DMS 273 (cell line): ENCODE data around the gene SEBOX.
"Not testable (repeated sequence)": the region's sequence is repeated elsewhere in the genome, so short reads cannot be mapped to it uniquely, and the experiment has no call there.

Source experiments
- DNase-seq: peaks from one replicate; lab custom pipeline; 2025; ENCODE audit not compliant: unreplicated experiment; lab: John Stamatoyannopoulos, UW

SEBOX gene

DNA sequence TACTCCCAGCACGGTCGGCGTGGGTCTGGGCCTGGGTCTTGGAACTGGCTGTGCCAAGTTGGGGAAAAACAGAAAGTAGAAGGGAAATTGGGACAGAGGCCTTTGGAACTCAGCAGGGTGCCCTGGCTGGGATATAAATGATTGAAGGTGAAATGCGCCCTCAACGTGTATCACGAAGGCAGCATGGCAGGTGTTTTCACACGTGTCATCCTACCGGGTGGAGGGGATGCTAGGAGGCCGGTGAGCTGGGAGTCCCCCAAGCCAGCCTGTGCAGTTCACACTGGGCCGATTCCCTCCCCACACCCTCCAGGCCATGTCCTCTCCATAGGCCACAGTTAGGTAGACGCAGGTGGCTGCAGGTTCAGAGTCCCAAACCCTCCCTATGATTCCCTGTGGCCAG lies 23.5 kb downstream of the SEBOX start:
- DNase-seq = no peak

DNA sequence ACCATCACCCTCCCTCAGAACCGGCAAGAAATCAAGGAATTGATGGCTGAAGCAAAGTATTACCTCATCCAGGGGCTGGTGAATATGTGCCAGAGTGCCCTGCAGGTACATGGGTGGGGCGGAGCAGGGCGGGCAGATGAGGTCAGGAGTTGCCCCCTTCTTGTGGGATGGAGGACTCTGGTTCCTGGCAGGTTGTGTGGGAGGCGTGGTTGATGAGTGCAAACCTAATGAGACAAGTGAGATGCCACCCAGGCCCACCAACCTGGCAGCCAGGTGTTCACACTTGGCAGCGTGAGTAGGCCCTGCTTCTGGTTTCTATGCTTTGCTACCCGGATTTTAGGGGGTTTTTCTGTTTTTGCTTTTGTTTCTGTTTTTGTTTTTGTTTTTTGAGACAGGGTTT lies 24.6 kb downstream of the SEBOX start:
- no peak for DNase-seq

DNA sequence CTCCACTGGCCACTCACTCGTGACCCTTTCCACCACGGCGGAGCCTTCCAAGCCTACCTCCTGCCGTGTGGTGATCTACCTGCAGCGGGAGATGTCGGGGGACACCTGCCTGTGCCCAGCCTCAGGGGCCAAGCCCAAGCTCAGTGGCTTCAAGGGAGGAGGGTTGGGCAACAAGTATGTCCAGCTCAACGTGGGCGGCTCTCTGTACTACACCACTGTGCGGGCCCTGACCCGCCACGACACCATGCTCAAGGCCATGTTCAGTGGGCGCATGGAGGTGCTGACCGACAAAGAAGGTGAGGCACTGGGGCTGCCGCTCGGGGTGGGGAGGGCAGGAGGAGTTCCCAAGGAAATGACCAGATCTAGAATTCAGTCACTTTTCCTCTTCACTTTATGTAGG lies 25.6 kb downstream of the SEBOX start:
- DNase-seq = no peak

DNA sequence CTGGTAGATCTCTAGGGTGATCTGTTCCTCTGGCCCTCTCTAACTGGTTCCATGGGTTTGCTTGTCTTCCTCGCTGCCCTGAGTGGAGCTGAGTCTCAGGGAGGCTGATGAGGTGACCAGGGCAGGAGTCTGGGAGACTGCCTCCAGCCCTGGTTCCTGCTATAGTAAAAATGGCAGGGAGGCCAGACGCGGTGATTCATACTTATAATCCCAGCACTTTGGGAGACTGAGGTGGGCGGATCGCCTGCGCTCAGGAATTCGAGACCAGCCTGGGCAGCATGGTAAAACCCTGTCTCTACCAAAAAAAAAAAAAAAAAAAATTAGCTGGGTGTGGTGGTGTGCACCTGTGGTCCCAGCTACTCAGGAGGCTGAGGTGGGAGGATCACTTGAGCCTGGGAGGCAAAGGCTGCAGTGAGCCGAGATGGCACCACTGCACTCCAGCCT lies 26.2 kb downstream of the SEBOX start:
- not testable (repeated sequence) for DNase-seq

DNA sequence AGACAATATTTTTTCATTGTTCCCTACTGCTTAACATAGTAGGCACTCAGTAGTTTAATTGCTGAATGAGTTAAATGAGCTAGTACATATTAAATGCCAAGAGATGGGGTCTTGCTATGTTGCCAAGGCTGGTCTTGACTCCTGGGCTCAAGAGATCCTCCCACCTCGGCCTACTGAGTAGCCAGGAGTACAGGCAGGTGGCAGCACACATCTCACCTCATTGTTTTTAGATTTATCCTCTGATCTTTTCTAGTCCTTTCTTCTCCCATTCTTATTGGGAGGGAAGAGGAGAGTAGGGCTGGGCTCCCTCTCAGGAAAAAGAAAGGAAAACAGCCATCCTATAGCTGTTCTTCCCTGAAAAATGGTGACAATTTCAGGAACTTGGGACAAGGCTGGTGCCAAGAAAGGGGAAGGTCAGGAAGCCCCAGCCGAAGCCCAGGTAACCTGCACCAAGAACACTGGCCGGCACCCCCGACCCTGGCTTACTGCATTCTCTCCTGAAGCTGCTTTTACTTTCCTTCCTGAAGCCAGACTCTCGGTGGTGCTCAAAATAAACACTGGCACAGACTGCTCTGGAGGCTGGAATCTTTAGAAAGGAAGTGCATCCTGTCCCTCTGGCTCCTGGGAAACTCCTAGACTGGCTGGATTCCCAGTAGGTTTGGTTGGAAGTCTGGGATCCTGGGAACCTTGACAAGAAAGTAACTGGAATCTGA lies 26.8 kb downstream of the SEBOX start:
- no peak for DNase-seq

- peak; percentile 84 for DNase-seq
These were observed 28.8 kb downstream of the SEBOX start for GRCh38 chr17:28335959-28336871.

GRCh38 chr17:28335201-28335958 lies 29.6 kb downstream of the SEBOX start, which contains the start of the genes IFT20 and TNFAIP1:
Gene IFT20, minus strand, starts transcription at chr17:28335472. Its CDS starts 3,487 bp downstream, at chr17:28331985.
Gene TNFAIP1, plus strand, starts transcription at chr17:28335761. Its CDS starts 3,761 bp downstream, at chr17:28339522.
- peak; percentile 100 for DNase-seq

DNA sequence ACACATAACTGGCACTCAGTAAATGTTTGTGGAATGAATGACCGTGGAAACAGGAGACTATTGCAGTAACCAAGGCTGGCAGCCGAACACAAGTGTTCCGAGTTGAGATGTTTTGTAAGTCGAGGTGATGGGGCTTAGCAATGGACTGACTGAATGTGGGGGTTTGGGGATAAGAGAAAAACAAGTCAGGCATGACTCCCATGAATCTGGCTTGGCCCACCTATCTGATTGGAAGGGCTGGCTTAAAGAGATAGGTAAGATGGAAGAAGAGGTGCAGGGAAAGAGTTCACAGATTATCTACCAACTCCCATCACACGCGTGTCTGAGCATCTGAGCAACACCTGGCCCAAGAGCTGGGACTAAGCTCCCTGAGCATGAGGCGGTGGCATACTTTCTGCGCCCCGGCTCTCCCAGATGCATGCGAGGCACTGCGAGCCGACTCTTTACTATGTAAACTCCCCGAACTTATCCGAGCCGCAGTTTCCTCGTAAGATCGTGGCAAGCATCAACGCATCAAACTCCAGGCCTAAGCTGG lies 30.3 kb downstream of the SEBOX start:
- peak; percentile 77 for DNase-seq

DNA sequence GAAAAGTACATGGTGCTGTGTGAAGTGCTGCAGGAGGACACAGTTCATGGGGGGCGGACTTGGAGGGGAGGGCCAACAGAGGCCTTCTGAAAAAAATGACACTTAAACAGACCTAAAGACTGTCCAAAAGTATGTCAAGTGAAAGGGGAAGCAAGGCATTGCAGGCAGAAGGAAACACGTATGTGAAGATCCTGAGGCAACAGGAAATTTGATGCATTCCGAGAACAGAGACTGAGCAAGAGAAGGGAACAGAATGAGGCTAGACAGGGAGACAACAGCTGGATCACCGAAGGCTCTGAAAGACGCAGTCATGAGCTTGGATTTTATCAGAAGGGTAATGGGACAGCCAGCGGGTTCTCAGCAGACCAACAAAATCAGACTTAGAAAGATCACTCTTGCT lies 30.8 kb downstream of the SEBOX start:
- peak; percentile 37 for DNase-seq

DNA sequence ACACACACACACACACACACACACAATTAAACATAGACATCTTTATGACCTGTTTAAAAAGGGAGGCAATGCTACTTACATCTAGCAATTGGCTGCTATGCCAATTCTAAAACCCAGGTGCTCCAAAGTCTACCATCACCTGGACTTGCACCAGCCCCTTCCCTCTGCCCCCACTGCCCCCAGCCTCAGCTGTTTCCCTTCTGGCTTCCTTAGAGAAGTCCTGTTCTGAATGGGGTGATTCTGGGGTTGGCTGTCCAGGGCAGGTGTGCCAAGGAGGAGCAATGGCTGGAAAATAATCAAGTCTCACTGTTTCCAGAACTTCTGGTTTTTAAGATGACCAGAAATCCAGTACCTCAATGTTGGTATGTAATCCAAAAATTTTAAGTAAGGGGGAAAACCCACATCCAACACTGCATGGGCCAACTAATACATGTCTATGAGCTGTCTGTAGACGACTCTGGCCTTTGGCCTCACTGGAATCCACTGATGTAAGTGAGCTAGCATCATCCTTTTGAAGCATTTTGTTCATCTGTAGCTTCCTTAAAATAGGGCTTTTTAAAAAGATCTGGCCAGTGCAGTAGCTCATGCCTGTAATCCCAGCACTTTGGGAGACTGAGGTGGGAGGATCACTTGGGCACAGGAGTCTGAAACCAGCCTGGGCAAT lies 31.8 kb downstream of the SEBOX start:
- no peak for DNase-seq

DNA sequence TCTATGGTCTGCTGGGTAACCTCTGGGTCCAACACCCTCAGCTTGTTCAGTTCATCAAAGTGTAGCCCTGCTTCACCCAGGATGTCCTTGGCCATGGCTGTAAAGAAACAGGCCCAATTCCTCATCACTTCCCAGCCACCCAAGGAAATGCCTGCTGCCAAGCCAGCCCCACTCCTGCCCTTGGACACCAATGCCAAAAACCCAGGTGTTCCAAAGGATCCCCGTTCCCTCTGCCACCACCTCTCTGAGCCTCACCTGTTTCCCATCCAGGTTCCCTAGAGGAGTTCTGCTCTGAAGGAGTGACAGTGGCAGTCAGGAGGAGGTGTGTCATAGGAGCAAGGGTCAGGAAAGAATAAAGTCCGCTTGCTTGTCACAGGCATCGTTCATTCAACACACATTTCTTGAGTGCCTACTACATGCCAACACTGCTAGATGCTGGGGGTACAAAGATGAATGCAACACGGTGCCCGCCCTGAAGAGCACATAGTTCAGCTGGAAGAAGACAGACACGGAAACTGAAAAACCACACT lies 33.0 kb downstream of the SEBOX start:
- no peak for DNase-seq

- no peak for DNase-seq
These were observed 34.3 kb downstream of the SEBOX start for GRCh38 chr17:28330671-28331070.

- DNase-seq = no peak
These were observed 36.7 kb downstream of the SEBOX start for GRCh38 chr17:28328325-28328724.

DNA sequence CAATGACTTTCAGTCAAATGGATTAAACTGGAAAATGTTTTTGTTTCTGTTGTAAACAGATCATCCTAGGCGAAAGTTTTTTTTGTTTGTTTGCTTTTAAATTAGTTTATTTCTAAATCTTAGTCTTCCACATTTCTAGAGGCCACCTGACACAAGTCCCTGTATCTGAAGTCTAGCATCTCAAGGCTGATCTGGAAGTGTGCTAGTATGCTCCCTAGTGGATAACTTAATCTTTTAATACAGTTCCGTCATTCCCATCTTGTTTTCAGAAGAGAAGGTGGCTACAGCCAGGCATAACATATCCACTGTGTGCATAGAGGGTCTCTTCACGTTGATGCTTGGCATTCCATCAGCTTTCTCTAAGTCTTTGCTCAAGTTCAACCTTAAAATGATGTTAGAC lies 37.3 kb downstream of the SEBOX start:
- peak; percentile 23 for DNase-seq

- no peak for DNase-seq
These were observed 37.9 kb downstream of the SEBOX start for GRCh38 chr17:28327031-28327607.

DNA sequence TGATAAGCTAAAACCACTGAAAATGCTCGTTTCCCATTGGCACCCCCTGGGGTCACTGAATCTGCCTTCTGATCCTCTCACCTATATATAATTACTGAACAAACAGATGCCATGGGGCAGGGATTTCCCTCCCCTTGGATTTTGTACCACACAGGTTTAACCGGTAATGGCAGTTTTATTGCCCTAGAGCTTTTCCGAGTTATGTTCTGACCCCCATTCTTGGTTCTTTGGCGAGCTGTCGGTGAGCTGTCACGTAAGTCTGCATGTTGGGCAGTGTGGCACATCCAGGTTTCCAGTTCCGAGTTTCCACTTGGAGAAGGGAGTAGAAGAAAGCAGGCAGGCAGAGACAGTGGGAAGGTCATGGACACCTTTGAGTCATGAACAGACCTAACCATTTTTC lies 38.9 kb downstream of the SEBOX start:
- DNase-seq = no peak

GRCh38 chr17:28325211-28325610 lies 39.8 kb downstream of the SEBOX start:
- DNase-seq = peak; percentile 66

- DNase-seq = no peak
These were observed 40.2 kb downstream of the SEBOX start for GRCh38 chr17:28324781-28325180.

DNA sequence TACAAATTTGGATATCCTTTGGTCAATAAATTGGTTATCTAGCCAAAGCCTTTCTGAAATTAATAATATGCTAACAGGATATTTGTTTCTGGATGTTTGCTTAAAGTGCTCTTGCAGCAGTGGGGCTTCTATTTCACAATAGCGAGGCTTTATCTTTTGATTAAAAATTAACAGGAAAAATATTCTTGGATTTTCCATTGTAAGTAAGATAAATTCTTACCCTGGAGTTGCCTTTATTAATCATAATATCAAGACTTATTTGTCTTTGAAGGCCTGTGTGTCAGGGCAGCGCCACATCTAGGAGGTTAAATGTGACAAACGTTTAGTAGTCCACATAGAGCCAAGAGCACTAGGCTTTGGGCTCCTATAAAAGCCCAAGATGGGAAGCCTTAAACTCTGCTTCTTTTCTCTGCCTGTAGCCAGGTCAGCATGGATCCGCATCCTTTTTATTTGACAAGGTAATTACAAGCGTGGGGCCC lies 40.7 kb downstream of the SEBOX start:
- DNase-seq = peak; percentile 28
